ENCODE results near the gene SNTA1.
"Not testable (repeated sequence)": the region's sequence is repeated elsewhere in the genome, so short reads cannot be mapped to it uniquely, and the experiment has no call there.

SNTA1 gene

GRCh38 chr20:33389326-33389725 is 54.2 kb downstream of the SNTA1 start:
- DNase-seq = not testable (repeated sequence)

- no peak for DNase-seq
Measured at GRCh38 chr20:33388268-33388667, 55.3 kb downstream of the SNTA1 start.

GRCh38 chr20:33387177-33387576 is 56.4 kb downstream of the SNTA1 start:
- DNase-seq = no peak

- DNase-seq = no peak
Measured at GRCh38 chr20:33386673-33387072, 56.9 kb downstream of the SNTA1 start.

- no peak for DNase-seq
Measured at GRCh38 chr20:33377366-33377765, 66.2 kb downstream of the SNTA1 start.

GRCh38 chr20:33373735-33374605 is 69.6 kb downstream of the SNTA1 start:
- peak; percentile 7 for DNase-seq

- DNase-seq = no peak
Measured at GRCh38 chr20:33372993-33373441, 70.5 kb downstream of the SNTA1 start.

- no peak for DNase-seq
Measured at GRCh38 chr20:33370291-33370690, 73.3 kb downstream of the SNTA1 start.

GRCh38 chr20:33362898-33363297 is 80.7 kb downstream of the SNTA1 start:
- no peak for DNase-seq

- DNase-seq = no peak
Measured at GRCh38 chr20:33359399-33360261, 83.9 kb downstream of the SNTA1 start.
